PC-9 (cell line): ENCODE results near the gene MFSD2B. TPM values are rescaled to one million over a fixed set of nuclear protein-coding genes. Genes with fewer than 3 reads are reported as not detected.

ENCODE experiments used
- BruUV-seq: library from RNA; stranded (reverse); fragments of 400-500 nt; replicated peaks from 2 replicates; lab custom pipeline; 2021; lab: Mats Ljungman, UMichigan
- CTCF ChIA-PET: fragments of 300-600 bp; sonication (Branson Sonifier 250); formaldehyde crosslinking; loops from one replicate; lab custom pipeline; 2022; ENCODE audit warnings: antibody characterized with exemption; lab: Charles Lee
- POLR2A ChIA-PET: fragments of 300-600 bp; sonication (Branson Sonifier 250); formaldehyde crosslinking; loops from one replicate; lab custom pipeline; 2022; ENCODE audit warnings: antibody characterized with exemption; ENCODE audit not compliant: unreplicated experiment; lab: Charles Lee
- DNase-seq, 2 experiments: peaks; one replicate each; pipeline versions ENCODE4 v3.0.0 to v3.0.0-alpha.2; 2015 to 2022; ENCODE audit warnings: mixed read lengths in 1 of 2
- H2AFZ ChIP-seq: fragments of 200-600 bp; sonication (generic); 2 replicates; pipeline ENCODE4 v1.8.1; 2017; ENCODE audit warnings: antibody characterized with exemption
- H3F3A ChIP-seq: fragments of 200-600 bp; sonication (generic); 2 replicates; pipeline ENCODE4 v1.8.1; 2017; ENCODE audit warnings: antibody characterized with exemption, mild to moderate bottlenecking, low read depth; ENCODE audit not compliant: insufficient read depth
- H3K27ac ChIP-seq: fragments of 200-600 bp; sonication (generic); 2 replicates; pipeline ENCODE4 v1.6.1; 2016; ENCODE audit warnings: mixed run types
- H3K27me3 ChIP-seq: fragments of 200-600 bp; sonication (generic); 2 replicates; pipeline ENCODE4 v1.6.1; 2016; ENCODE audit warnings: low read depth, mixed run types; ENCODE audit not compliant: insufficient read depth
- H3K36me3 ChIP-seq: fragments of 200-600 bp; sonication (generic); 2 replicates; pipeline ENCODE4 v1.6.1; 2016; ENCODE audit warnings: low read depth, mixed run types
- H3K4me1 ChIP-seq: fragments of 200-600 bp; sonication (generic); replicated peaks from 2 replicates; pipeline ENCODE4 v1.6.1; 2016; ENCODE audit warnings: mixed run types; ENCODE audit not compliant: insufficient read depth
- H3K4me2 ChIP-seq: fragments of 200-600 bp; sonication (generic); 2 replicates; pipeline ENCODE4 v1.6.1; 2017; ENCODE audit warnings: mixed run types
- H3K4me3 ChIP-seq: fragments of 200-600 bp; sonication (generic); 2 replicates; pipeline ENCODE4 v1.6.1; 2016; ENCODE audit warnings: mixed run types
- H3K79me2 ChIP-seq: fragments of 200-600 bp; sonication (generic); 2 replicates; pipeline ENCODE4 v1.6.1; 2017; ENCODE audit warnings: low read depth, mixed run types
- H3K9me2 ChIP-seq: fragments of 200-600 bp; sonication (generic); 2 replicates; pipeline ENCODE4 v1.8.1; 2017; ENCODE audit warnings: mild to moderate bottlenecking; ENCODE audit not compliant: insufficient read depth
- H3K9me3 ChIP-seq: fragments of 200-600 bp; sonication (generic); 2 replicates; pipeline ENCODE4 v1.8.1; 2016; ENCODE audit warnings: low read depth; ENCODE audit not compliant: insufficient read depth
- H4K20me1 ChIP-seq: fragments of 200-600 bp; sonication (generic); 2 replicates; pipeline ENCODE4 v1.8.1; 2017; ENCODE audit not compliant: insufficient read depth
- CTCF ChIP-seq: fragments of 200-600 bp; sonication (generic); conservative IDR thresholded peaks from 2 replicates; pipeline ENCODE4 v1.6.1; 2017; ENCODE audit warnings: mixed run types, antibody characterized with exemption, mild to moderate bottlenecking, moderate library complexity
- EZH2 ChIP-seq: fragments of 200-600 bp; sonication (generic); IDR thresholded peaks from 2 replicates; pipeline ENCODE4 v1.8.0; 2017; ENCODE audit warnings: antibody characterized with exemption, low read depth
- intact Hi-C: fragments of 100-400 bp; cut with micrococcal nuclease; formaldehyde crosslinking; loops from one replicate; pipeline ENCODE4 v1.10.0; 2022; ENCODE audit not compliant: unreplicated experiment
- total RNA-seq: library from RNA; stranded (reverse); gene quantifications from 2 replicates; pipeline ENCODE4 v1.2.3, GENCODE V29; 2021

MFSD2B gene
- total RNA-seq, 1 experiment from 2014 or later = 1.1 TPM

- Histone ChIP-seq H4K20me1 (no peaks in the 10 kb centered on the region), H3K4me1 (peaks cover 17% of the 10 kb centered on the region; the same call in 1 of the 2 replicates), H3K27ac (no peak overlapping the region), H3K9me3 (no peaks in the 10 kb centered on the region), H3K4me2 (peak overlapping the region; percentile 75), H3K9me2 (no peaks in the 10 kb centered on the region), H3K27me3 (peaks cover 9% of the 10 kb centered on the region; the same call in 1 of the 2 replicates), H3K4me3 (peak overlapping the region; percentile 73; the same call in 1 of the 2 replicates), H3F3A (peaks cover 14% of the 10 kb centered on the region), H3K36me3 (no peaks in the 10 kb centered on the region), H3K79me2 (peaks cover 13% of the 10 kb centered on the region; the same call in 1 of the 2 replicates), H2AFZ (no peak overlapping the region; the same call in 1 of the 2 replicates)
- CTCF ChIA-PET = no interaction called here
- DNase-seq = no peak
- BruUV-seq = no TSS peak
- TF ChIP-seq EZH2 (no peak), CTCF (no peak)
- intact Hi-C loops = loop anchor here (2.0 kb wide), 1 partner anchor 31 kb away; no protein-coding TSS in a partner anchor
- POLR2A ChIA-PET = no interaction called here
Observed at GRCh38 chr2:24045511-24046508, 35.9 kb downstream of the MFSD2B start.

- ChIA-PET POLR2A (interaction anchor here (1.4 kb wide), 1 partner anchor 106 kb away, joined by 3 read pairs; the partner anchor contains the start of gene UBXN2A), CTCF (no interaction called here)
- BruUV-seq = no TSS peak
- Histone ChIP-seq H3K27me3 (peaks cover 10% of the 10 kb centered on the region; the same call in 1 of the 2 replicates), H3K4me2 (peak overlapping the region; percentile 75), H2AFZ (peak overlapping the region; percentile 98), H3K36me3 (no peaks in the 10 kb centered on the region), H3K27ac (no peak overlapping the region), H3K79me2 (peaks cover 13% of the 10 kb centered on the region; the same call in 1 of the 2 replicates), H4K20me1 (no peaks in the 10 kb centered on the region), H3K4me3 (peak overlapping the region; percentile 73), H3K4me1 (peaks cover 17% of the 10 kb centered on the region; the same call in 1 of the 2 replicates), H3K9me2 (no peaks in the 10 kb centered on the region), H3F3A (peaks cover 21% of the 10 kb centered on the region), H3K9me3 (no peaks in the 10 kb centered on the region)
- intact Hi-C loops = loop anchor here (2.0 kb wide), 1 partner anchor 32 kb away; no protein-coding TSS in a partner anchor
- DNase-seq = no peak
- no peak for TF ChIP-seq EZH2
- no peak for TF ChIP-seq CTCF
Observed at GRCh38 chr2:24046599-24046929, 36.7 kb downstream of the MFSD2B start.
